ENCODE results near the gene HYAL3.

GRCh38 chr3:50268703-50269451, 30.3 kb downstream of the HYAL3 start, which contains the start of gene SEMA3B:
- TF ChIP-seq CTCF (IDR thresholded peaks at IDR 0.05; ENCODE audit: insufficient read depth, low read length, poor library complexity, severe bottlenecking) (no peak), EZH2phosphoT487 (conservative IDR thresholded peaks at IDR 0.05; ENCODE audit: low read length) (no peak)
